Epithelial cell of proximal tubule (primary cell): ENCODE results near the gene CLEC20A. TPM values are rescaled to one million over a fixed set of nuclear protein-coding genes. Genes with fewer than 3 reads are reported as not detected.
"Not testable (repeated sequence)": the region's sequence is repeated elsewhere in the genome, so short reads cannot be mapped to it uniquely, and the experiment has no call there.

Source experiments
- DNase-seq: peaks from one replicate; pipeline ENCODE4 v3.0.0-alpha.2; 2011; ENCODE audit warnings: low read depth
- H3K4me3 ChIP-seq: 2 replicates; pipeline ENCODE4 v1.5.1; 2011; ENCODE audit warnings: low read depth, mild to moderate bottlenecking, low read length
- CTCF ChIP-seq: conservative IDR thresholded peaks from 2 replicates; pipeline ENCODE4 v1.5.1; 2012; ENCODE audit warnings: low read depth, mild to moderate bottlenecking, low read length
- total RNA-seq: library from RNA; depleted of rRNA; stranded (reverse); fragments of >200 nt; gene quantifications from 2 replicates; pipeline ENCODE4 v1.2.3, GENCODE V29; 2015

CLEC20A gene
- total RNA-seq, 1 donor from 2014 or later, result not detected

GRCh38 chr1:178506669-178507068 is 9.9 kb upstream of the CLEC20A start:
- H3K4me3 ChIP-seq, result no peak overlapping the region
- DNase-seq, result no peak
- TF ChIP-seq CTCF, result no peak

GRCh38 chr1:178506177-178506576 is 9.4 kb upstream of the CLEC20A start:
- no peak for TF ChIP-seq CTCF
- DNase-seq, result no peak
- H3K4me3 ChIP-seq, result no peak overlapping the region

GRCh38 chr1:178504286-178504685 is 7.5 kb upstream of the CLEC20A start:
- H3K4me3 ChIP-seq, result no peak overlapping the region
- DNase-seq, result no peak
- TF ChIP-seq CTCF, result no peak

GRCh38 chr1:178503849-178504248 is 7.1 kb upstream of the CLEC20A start:
- no peak for TF ChIP-seq CTCF
- H3K4me3 ChIP-seq, result no peak overlapping the region
- DNase-seq, result no peak

DNA sequence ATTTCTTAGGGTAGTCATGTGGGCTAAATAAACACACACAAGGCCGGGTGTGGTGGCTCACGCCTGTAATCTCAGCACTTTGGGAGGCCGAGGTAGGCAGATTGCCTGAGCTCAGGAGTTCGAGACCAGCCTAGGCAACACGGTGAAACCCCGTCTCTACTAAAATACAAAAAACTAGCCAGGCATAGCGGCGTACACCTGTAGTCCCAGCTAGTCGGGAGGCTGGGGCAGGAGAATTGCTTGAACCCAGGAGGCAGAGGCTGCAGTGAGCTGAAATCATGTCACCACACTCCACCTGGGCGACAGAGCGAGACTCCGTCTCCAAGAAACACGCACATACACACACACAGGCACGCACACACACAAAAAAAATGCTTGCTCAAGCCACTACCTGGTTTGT is 6.6 kb upstream of the CLEC20A start:
- not testable (repeated sequence) for H3K4me3 ChIP-seq, DNase-seq

DNA sequence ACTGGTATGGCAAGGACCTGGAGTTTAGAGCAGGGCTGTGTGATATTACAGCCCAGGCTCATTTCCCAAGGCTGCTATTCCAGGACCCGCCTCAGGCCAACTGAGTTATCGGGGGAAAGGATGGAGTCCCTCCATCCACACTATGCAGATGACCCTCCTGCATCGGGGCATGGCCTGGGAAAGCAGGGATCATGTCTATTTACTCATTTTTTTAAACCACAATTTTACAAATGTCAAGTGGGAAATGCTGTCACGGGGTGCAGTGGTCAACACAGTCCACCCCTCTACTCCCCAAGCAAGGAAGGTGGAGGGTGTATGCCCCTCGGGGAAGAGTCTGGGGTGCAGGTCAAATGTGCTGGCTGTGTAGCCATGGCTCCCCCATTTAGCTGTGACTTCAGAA is 6.1 kb upstream of the CLEC20A start:
- H3K4me3 ChIP-seq, result no peak overlapping the region
- TF ChIP-seq CTCF, result no peak
- no peak for DNase-seq

DNA sequence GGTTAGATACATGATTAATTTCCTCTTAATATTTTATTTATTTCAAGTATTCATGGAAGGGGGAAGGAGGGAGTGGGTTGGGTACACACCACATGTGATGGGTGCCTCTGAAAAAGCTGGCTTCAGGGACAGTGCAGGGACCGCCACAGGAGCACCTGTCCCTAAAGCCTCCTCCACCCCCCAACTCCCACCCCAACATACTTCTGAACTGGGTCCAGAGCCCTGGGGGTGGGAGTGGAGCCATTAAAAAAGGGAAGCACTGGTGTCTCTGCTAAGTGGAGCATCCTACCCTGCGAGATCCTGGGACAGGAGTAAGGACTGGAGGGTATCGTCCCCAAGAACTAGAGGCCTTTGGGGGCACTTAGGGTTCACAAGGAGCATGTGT is 5.6 kb upstream of the CLEC20A start:
- H3K4me3 ChIP-seq, result no peak overlapping the region
- no peak for DNase-seq
- TF ChIP-seq CTCF, result no peak

GRCh38 chr1:178501705-178502329 is 5.1 kb upstream of the CLEC20A start:
- peak; percentile 97 for TF ChIP-seq CTCF
- no peak for DNase-seq
- no peak overlapping the region for H3K4me3 ChIP-seq
